ENCODE data around the gene RGS9BP. TPM values are rescaled to one million over a fixed set of nuclear protein-coding genes. Genes with fewer than 3 reads are reported as not detected.

The RGS9BP gene
- total RNA-seq, result 0.38 and 0.56 TPM in 2 replicates

DNA sequence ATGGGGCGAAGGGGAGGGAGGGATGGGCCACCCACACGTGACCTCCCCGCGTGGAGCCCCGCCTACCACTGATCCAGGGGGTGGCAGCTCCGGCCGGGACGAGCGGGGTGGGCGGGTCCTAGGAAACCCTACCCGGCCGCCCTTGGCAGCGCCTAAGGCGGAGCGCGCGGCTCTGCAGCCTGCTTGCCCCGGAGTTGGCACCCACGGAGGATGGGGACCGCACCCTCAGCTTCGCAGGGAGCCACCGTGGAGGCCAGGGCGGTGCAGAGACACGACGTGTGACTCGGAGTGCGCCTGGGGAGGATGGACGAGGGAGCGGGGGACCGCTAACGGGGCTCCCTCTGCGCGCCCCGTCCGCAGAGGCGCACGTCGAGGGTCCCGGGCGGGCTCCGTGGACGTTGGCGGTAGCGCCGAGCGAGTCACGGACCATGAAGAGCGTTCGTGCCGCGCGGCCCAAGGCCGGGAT lies at the start of gene RGS9BP:
Gene RGS9BP, plus strand, starts transcription at position 129 of the 466 bp plus-strand sequence. CDS start 416 bp downstream, outside the sequence.

DNA sequence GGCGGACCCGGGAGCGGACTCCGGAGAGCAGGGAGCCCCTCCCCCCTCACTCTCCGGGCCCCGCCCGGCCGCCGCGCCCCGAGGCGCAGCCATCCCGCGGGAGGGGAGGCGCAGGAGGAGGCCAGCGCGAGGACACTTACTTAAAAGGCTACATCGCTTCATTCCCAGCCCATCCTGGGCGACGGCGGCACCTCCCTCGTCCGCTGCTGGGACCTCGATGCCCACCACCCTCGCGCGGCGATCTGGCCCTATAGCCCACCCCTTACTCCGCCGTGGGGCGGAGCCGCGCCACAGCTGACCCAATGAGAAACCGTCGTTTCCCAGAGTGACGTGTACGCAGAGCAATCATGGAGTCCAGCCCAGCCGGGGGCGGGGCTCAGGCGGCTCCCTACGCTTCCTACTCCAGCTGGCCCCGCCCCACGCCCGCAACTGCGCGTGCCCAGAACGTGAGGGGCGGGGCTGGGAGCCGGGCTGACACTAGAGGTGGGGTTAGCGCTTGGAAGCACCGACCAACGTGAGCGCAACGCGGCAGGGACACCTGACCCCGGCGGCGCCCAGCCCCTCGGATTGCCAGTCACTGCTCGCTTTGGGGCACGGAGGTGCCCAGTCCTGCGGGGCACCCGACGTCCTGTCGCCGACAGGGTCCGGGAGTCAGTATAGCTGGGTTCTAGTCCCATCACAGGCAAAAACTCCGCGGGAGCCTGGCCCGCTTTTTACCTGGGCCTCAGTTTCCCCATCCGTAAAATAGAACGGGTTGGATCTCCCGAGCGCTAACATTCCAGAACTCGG lies 523 bp upstream of the RGS9BP start, which contains the start of gene ANKRD27:
Gene ANKRD27, minus strand, starts transcription at position 250 of the 789 bp plus-strand sequence. CDS start 16,165 bp downstream, outside the sequence.

DNA sequence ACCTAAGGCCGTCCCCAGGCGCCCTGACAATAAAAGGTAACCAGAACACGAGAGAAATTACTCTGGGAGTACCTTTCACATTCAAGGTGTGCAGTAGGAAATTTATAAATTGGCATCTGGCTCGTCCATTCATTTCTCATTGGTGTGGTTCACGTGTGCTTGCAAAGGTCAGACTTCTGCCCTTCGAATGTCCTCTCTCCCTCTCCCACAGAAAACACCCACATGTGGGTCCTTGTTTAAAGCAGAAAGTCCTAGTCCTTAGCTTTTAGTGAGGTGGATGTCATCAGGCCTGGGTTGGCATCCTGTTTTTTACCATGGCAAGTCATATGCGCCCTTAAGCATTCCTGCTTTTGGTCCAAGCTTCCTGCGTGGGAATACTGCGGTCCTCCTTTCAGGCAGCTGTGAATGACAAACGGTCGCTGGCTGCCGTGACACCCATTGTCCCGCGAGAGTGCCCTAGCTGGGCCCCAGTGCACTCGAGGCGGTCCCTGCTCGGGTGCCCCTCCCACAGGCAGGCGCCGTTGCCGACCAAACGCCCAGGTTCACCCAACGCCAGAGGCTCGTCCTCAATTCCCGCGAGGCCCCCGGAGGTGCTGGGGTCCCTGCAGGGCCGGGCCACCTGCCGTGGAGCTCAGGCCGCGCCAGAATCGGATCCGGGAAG lies 15.8 kb downstream of the RGS9BP start, which contains the start of gene NUDT19:
Gene NUDT19, plus strand, starts transcription at position 531 of the 661 bp plus-strand sequence. CDS start 140 bp downstream, outside the sequence.

DNA sequence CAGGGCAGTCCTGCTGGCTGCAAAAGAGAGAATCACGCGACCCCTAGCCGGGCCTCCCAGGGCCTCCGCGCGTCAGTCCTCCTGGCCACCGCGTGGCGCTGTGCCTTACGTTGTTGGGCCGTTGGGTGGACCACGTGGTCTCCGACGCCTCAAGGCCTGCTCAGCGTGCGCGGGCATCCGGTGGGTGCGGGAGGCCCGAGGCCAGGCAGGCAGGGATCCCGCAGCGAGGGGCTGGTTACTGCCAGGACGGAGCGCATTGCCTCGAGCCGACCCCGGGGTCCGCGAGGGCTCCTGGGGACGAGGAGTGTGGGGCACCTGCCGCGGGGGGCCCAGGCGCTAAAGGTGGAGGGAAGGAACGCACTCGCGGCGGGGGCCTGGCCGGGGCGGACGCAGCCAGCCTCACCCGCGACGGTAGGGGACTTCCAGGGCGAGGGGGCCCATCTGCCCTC lies 44.0 kb downstream of the RGS9BP start, which contains the start of gene TDRD12:
Gene TDRD12, plus strand, starts transcription at position 157 of the 449 bp plus-strand sequence. CDS start 306 bp downstream, outside the sequence.

Other genes starting within 250 kb of the RGS9BP start
- 103 and 204 TPM in 2 replicates for gene PDCD5, start 94.7 kb upstream of the RGS9BP start, total RNA-seq
- 41.2 and 42.6 TPM in 2 replicates for gene ANKRD27, start 668 bp upstream of the RGS9BP start, total RNA-seq
- 7.0 and 8.6 TPM in 2 replicates for gene NUDT19, start 16.0 kb downstream of the RGS9BP start, total RNA-seq
- under 0.01 and 0.28 TPM in 2 replicates for gene TDRD12, start 43.9 kb downstream of the RGS9BP start, total RNA-seq
- gene SLC7A9, start 193.9 kb downstream of the RGS9BP start, total RNA-seq, result under 0.01 and 0.19 TPM in 2 replicates

Data from regular cardiac myocyte (primary cell).